Measurements from ENCODE around the gene TDO2. TPM values are rescaled to one million over a fixed set of nuclear protein-coding genes. Genes with fewer than 3 reads are reported as not detected.

The TDO2 gene
- polyA plus RNA-seq, 3 donors: not detected

DNA sequence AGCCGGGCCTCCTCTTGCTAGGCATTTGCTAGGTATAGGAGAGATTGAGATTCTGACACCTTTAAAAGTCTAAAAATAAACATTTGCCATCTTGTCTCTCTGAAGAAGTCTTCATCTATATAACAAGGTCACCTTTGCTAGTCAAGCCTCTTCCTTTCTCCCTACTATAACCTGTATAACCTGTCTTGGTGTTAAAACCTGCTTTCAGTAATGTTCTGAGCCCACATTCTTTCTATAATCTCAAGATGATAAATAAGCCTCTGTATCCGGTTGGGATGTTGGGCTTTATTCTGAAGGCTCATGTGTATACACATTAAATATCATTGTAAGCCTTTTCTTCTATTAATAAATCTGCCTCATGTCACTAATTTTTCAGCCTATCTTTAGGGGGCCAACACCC is 47.6 kb upstream of the TDO2 start:
- intact Hi-C loops (cut with micrococcal nuclease): no loop called here
- H3K27me3 Mint-ChIP-seq (ENCODE audit: low read depth in 3 of 3): no peaks in the 10 kb centered on the region
- WGBS (ENCODE audit: insufficient coverage): no CpG with 5 or more reads among the region's 2 CpGs

DNA sequence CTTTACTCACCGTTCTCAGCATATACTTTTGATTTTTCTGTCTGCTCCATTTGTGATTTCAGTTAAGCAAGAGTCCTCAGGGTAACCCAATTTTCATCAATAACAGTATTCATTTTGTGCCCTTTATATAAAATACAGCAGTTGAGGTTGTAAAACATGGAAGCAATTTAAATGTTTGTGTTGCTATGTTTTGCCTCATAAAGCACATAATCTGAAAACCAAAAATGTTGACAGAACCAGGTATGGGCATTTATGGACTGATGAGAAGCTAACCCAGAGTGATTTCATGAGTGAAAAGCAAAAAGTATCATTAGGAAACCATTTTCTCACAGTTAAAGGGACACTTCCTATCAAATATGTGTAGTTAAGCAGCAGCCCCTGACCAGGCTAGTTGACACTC is 37.3 kb upstream of the TDO2 start, which contains the start of gene ASIC5:
Gene ASIC5 (minus strand): TSS at position 101 of the 400 bp plus-strand sequence. CDS start 51 bp downstream, at position 50.
- Mint-ChIP-seq H3K9me3 (peaks cover 0 to 7% (median 0%) of the 10 kb centered on the region in 7 donors), H3K27ac (no peak within 1 kb of the TSS), H3K27me3 (ENCODE audit: low read depth in 3 of 3) (no peaks in the 10 kb centered on the region), H3K4me3 (no peak within 1 kb of the TSS), H3K4me1 (no peaks in the 10 kb centered on the region), H3K36me3 (no peaks in the 10 kb centered on the region)
- no CpG with 5 or more reads among the region's 1 CpG for WGBS (ENCODE audit: insufficient coverage)
- H2AFZ ChIP-seq (ENCODE audit: insufficient read depth, low read depth, low read length, poor library complexity, severe bottlenecking): no peak within 1 kb of the TSS
- no peaks in the 10 kb centered on the region for H3K27me3 ChIP-seq (ENCODE audit: control insufficient read depth in 2 of 2, insufficient read depth in 2 of 2, low read length in 2 of 2)
- TF ChIP-seq, protein P1, sequence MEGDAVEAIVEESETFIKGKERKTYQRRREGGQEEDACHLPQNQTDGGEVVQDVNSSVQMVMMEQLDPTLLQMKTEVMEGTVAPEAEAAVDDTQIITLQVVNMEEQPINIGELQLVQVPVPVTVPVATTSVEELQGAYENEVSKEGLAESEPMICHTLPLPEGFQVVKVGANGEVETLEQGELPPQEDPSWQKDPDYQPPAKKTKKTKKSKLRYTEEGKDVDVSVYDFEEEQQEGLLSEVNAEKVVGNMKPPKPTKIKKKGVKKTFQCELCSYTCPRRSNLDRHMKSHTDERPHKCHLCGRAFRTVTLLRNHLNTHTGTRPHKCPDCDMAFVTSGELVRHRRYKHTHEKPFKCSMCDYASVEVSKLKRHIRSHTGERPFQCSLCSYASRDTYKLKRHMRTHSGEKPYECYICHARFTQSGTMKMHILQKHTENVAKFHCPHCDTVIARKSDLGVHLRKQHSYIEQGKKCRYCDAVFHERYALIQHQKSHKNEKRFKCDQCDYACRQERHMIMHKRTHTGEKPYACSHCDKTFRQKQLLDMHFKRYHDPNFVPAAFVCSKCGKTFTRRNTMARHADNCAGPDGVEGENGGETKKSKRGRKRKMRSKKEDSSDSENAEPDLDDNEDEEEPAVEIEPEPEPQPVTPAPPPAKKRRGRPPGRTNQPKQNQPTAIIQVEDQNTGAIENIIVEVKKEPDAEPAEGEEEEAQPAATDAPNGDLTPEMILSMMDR (IDR thresholded peaks at IDR 0.05): no peak
- H3K4me3 ChIP-seq (replicated peaks in 1 of 3; ENCODE audit: low read depth in 2 of 3, low read length in 3 of 3): no peak within 1 kb of the TSS
- no peaks in the 10 kb centered on the region for H3K4me1 ChIP-seq (ENCODE audit: control insufficient read depth in 1 of 2, insufficient read depth in 2 of 2, low read length in 2 of 2)
- H3K4me2 ChIP-seq (replicated peaks; ENCODE audit: extremely low read depth, low read length, poor library complexity, severe bottlenecking): no peak within 1 kb of the TSS
- no peak within 1 kb of the TSS for H3K9ac ChIP-seq (ENCODE audit: insufficient read depth, low read length, poor library complexity, severe bottlenecking)
- no peak within 1 kb of the TSS for H3K27ac ChIP-seq (ENCODE audit: low read depth in 1 of 2, low read length in 2 of 2)
- intact Hi-C loops (cut with micrococcal nuclease): no loop called here
- H3K36me3 ChIP-seq (replicated peaks in 1 of 2; ENCODE audit: control insufficient read depth in 1 of 2, insufficient read depth in 2 of 2, low read length in 2 of 2): no peaks in the 10 kb centered on the region
- no peak for DNase-seq
- H4K20me1 ChIP-seq (ENCODE audit: insufficient read depth, low read length): no peaks in the 10 kb centered on the region
- H3K9me3 ChIP-seq (replicated peaks in 1 of 2; ENCODE audit: control insufficient read depth in 1 of 2, insufficient read depth in 1 of 2, low read length in 2 of 2): peaks cover 5 to 6% of the 10 kb centered on the region in 2 donors
- H3K79me2 ChIP-seq (ENCODE audit: insufficient read depth, low read length): no peaks in the 10 kb centered on the region

More for the DNA sequence above, 47.6 kb upstream of the TDO2 start:
- Histone ChIP-seq H3K4me3 (replicated peaks in 1 of 3; ENCODE audit: low read depth in 2 of 3, low read length in 3 of 3) (no peak overlapping the region), H3K79me2 (ENCODE audit: insufficient read depth, low read length) (no peaks in the 10 kb centered on the region), H2AFZ (ENCODE audit: insufficient read depth, low read depth, low read length, poor library complexity, severe bottlenecking) (no peak overlapping the region), H4K20me1 (ENCODE audit: insufficient read depth, low read length) (no peaks in the 10 kb centered on the region), H3K27ac (ENCODE audit: low read depth in 1 of 2, low read length in 2 of 2) (no peak overlapping the region), H3K4me1 (ENCODE audit: control insufficient read depth in 1 of 2, insufficient read depth in 2 of 2, low read length in 2 of 2) (no peaks in the 10 kb centered on the region), H3K36me3 (replicated peaks in 1 of 2; ENCODE audit: control insufficient read depth in 1 of 2, insufficient read depth in 2 of 2, low read length in 2 of 2) (no peaks in the 10 kb centered on the region), H3K9ac (ENCODE audit: insufficient read depth, low read length, poor library complexity, severe bottlenecking) (no peak overlapping the region), H3K27me3 (ENCODE audit: control insufficient read depth in 2 of 2, insufficient read depth in 2 of 2, low read length in 2 of 2) (no peaks in the 10 kb centered on the region), H3K4me2 (replicated peaks; ENCODE audit: extremely low read depth, low read length, poor library complexity, severe bottlenecking) (no peak overlapping the region), H3K9me3 (replicated peaks in 1 of 2; ENCODE audit: control insufficient read depth in 1 of 2, insufficient read depth in 1 of 2, low read length in 2 of 2) (no peaks in the 10 kb centered on the region)
- no peak overlapping the region for H3K27ac Mint-ChIP-seq
- no peaks in the 10 kb centered on the region for H3K36me3 Mint-ChIP-seq
- no peak for DNase-seq
- TF ChIP-seq, protein P1 (IDR thresholded peaks at IDR 0.05): no peak
- H3K9me3 Mint-ChIP-seq: peaks cover 0 to 2% (median 0%) of the 10 kb centered on the region in 7 donors
- H3K4me1 Mint-ChIP-seq: peaks cover 4% of the 10 kb centered on the region
- no peak overlapping the region for H3K4me3 Mint-ChIP-seq

Data from CD14-positive monocyte (primary cell).